ENCODE results near the gene PTPRR. TPM values are rescaled to one million over a fixed set of nuclear protein-coding genes. Genes with fewer than 3 reads are reported as not detected.

PTPRR gene
- total and polyA plus RNA-seq, 2 donors (not counting 1 experiment from before 2014, with no cell fraction given) = not detected

GRCh38 chr12:70590549-70591226 is 329.9 kb downstream of the PTPRR start:
- H4K20me1 ChIP-seq (ENCODE audit: control insufficient read depth, insufficient read depth, low read length, poor library complexity, severe bottlenecking) = no peaks in the 10 kb centered on the region
- H3K9me3 ChIP-seq (ENCODE audit: control extremely low read depth in 1 of 3, control insufficient read depth in 2 of 3, insufficient read depth in 1 of 3, low read length in 2 of 3) = no peaks in the 10 kb centered on the region
- no peak overlapping the region for H3K9ac ChIP-seq (ENCODE audit: low read length)
- WGBS (ENCODE audit: insufficient coverage) = 90% methylated on average over 1 of the region's 4 CpGs
- no peak overlapping the region for H2AFZ ChIP-seq (ENCODE audit: insufficient read depth, low read depth, low read length, poor library complexity, severe bottlenecking)
- ChIA-PET POLR2A (no interaction called here), CTCF (interaction anchor here (0.6 to 1.8 kb wide), 7 partner anchors 9 to 800 kb away, joined by 3 to 11 read pairs (median 4); no protein-coding TSS in a partner anchor)
- intact Hi-C loops (cut with micrococcal nuclease) = no loop called here
- no peak for DNase-seq
- H3K79me2 ChIP-seq (ENCODE audit: control insufficient read depth, insufficient read depth, low read length) = no peaks in the 10 kb centered on the region
- no peak overlapping the region for H3K4me3 Mint-ChIP-seq
- no peak overlapping the region for H3K4me3 ChIP-seq (ENCODE audit: control extremely low read depth in 1 of 5, extremely low read depth in 1 of 5, insufficient read depth in 1 of 5, low read depth in 2 of 5, low read length in 4 of 5)
- peaks cover 18% of the 10 kb centered on the region for H3K27me3 Mint-ChIP-seq
- H3K36me3 ChIP-seq (replicated peaks in 1 of 2; ENCODE audit: control extremely low read depth in 1 of 2, control insufficient read depth in 1 of 2, extremely low read depth in 1 of 2, insufficient read depth in 2 of 2, low read length in 1 of 2) = no peaks in the 10 kb centered on the region
- no peak overlapping the region for H3K4me2 ChIP-seq (replicated peaks; ENCODE audit: low read depth, low read length, poor library complexity, severe bottlenecking)
- no peaks in the 10 kb centered on the region for H3K27me3 ChIP-seq (replicated peaks in 1 of 4; ENCODE audit: control extremely low read depth in 1 of 4, control insufficient read depth in 3 of 4, insufficient read depth in 4 of 4, low read length in 3 of 4)
- no peak overlapping the region for H3K27ac ChIP-seq (ENCODE audit: low read length in 2 of 2)
- ATAC-seq (ENCODE audit: low read depth) = no peak
- H3K27ac Mint-ChIP-seq = no peak overlapping the region
- H3K4me1 ChIP-seq (ENCODE audit: control insufficient read depth in 2 of 2, insufficient read depth in 2 of 2, low read length in 2 of 2) = no peaks in the 10 kb centered on the region
- no peak for TF ChIP-seq CTCF (IDR thresholded peaks at IDR 0.05)
- no peak for TF ChIP-seq EZH2 (IDR thresholded peaks at IDR 0.05; ENCODE audit: borderline replicate concordance, insufficient read depth, low read depth, low read length, poor library complexity, severe bottlenecking)
- no peaks in the 10 kb centered on the region for H3K4me1 Mint-ChIP-seq
- peaks cover 4% of the 10 kb centered on the region for H3K9me3 Mint-ChIP-seq (ENCODE audit: insufficient read depth)

- no peak overlapping the region for H3K4me3 ChIP-seq (ENCODE audit: control extremely low read depth in 1 of 5, extremely low read depth in 1 of 5, insufficient read depth in 1 of 5, low read depth in 2 of 5, low read length in 4 of 5)
- TF ChIP-seq EZH2 (IDR thresholded peaks at IDR 0.05; ENCODE audit: borderline replicate concordance, insufficient read depth, low read depth, low read length, poor library complexity, severe bottlenecking) (no peak), CTCF (IDR thresholded peaks at IDR 0.05) (peak; percentile 76)
- DNase-seq (peak; percentile 41), ATAC-seq (ENCODE audit: low read depth) (no peak)
- H2AFZ ChIP-seq (ENCODE audit: insufficient read depth, low read depth, low read length, poor library complexity, severe bottlenecking) = no peak overlapping the region
- Mint-ChIP-seq H3K4me1 (no peaks in the 10 kb centered on the region), H3K27me3 (peaks cover 17% of the 10 kb centered on the region), H3K27ac (no peak overlapping the region), H3K9me3 (ENCODE audit: insufficient read depth) (peaks cover 6% of the 10 kb centered on the region), H3K4me3 (no peak overlapping the region)
- H3K27me3 ChIP-seq (replicated peaks in 1 of 4; ENCODE audit: control extremely low read depth in 1 of 4, control insufficient read depth in 3 of 4, insufficient read depth in 4 of 4, low read length in 3 of 4) = no peaks in the 10 kb centered on the region
- H3K9ac ChIP-seq (ENCODE audit: low read length) = no peak overlapping the region
- ChIA-PET POLR2A (no interaction called here), CTCF (interaction anchor here (1.5 to 1.8 kb wide), 3 partner anchors 9 to 14 kb away, joined by 4 to 11 read pairs (median 7); no protein-coding TSS in a partner anchor)
- H3K27ac ChIP-seq (ENCODE audit: low read length in 2 of 2) = no peak overlapping the region
- no peaks in the 10 kb centered on the region for H3K36me3 ChIP-seq (replicated peaks in 1 of 2; ENCODE audit: control extremely low read depth in 1 of 2, control insufficient read depth in 1 of 2, extremely low read depth in 1 of 2, insufficient read depth in 2 of 2, low read length in 1 of 2)
- no peaks in the 10 kb centered on the region for H3K4me1 ChIP-seq (ENCODE audit: control insufficient read depth in 2 of 2, insufficient read depth in 2 of 2, low read length in 2 of 2)
- H4K20me1 ChIP-seq (ENCODE audit: control insufficient read depth, insufficient read depth, low read length, poor library complexity, severe bottlenecking) = no peaks in the 10 kb centered on the region
- 0% methylated on average over 2 of the region's 6 CpGs for WGBS (ENCODE audit: insufficient coverage)
- H3K79me2 ChIP-seq (ENCODE audit: control insufficient read depth, insufficient read depth, low read length) = no peaks in the 10 kb centered on the region
- intact Hi-C loops (cut with micrococcal nuclease) = no loop called here
- H3K4me2 ChIP-seq (replicated peaks; ENCODE audit: low read depth, low read length, poor library complexity, severe bottlenecking) = no peak overlapping the region
- H3K9me3 ChIP-seq (ENCODE audit: control extremely low read depth in 1 of 3, control insufficient read depth in 2 of 3, insufficient read depth in 1 of 3, low read length in 2 of 3) = peaks cover 0 to under 1% (median 0%) of the 10 kb centered on the region in 3 donors
These were observed 330.5 kb downstream of the PTPRR start for GRCh38 chr12:70590051-70590450.

Measured in B cell (primary cell).